ENCODE data around the gene RPTOR. TPM values are rescaled to one million over a fixed set of nuclear protein-coding genes. Genes with fewer than 3 reads are reported as not detected.

RPTOR gene
- polyA plus RNA-seq, 4 donors, result 3.2 to 16.5 (median 10.1) TPM

GRCh38 chr17:80666867-80667266 lies 122.2 kb downstream of the RPTOR start:
- Histone ChIP-seq H3K4me3 (ENCODE audit: low read depth in 1 of 3, low read length in 3 of 3) (no peak overlapping the region), H3K27ac (ENCODE audit: low read depth in 1 of 3, low read length in 2 of 3) (no peak overlapping the region), H3K27me3 (ENCODE audit: control insufficient read depth in 3 of 3, insufficient read depth in 3 of 3, low read length in 3 of 3) (no peaks in the 10 kb centered on the region), H3K4me1 (ENCODE audit: control insufficient read depth in 3 of 3, insufficient read depth in 2 of 3, low read depth in 1 of 3, low read length in 2 of 3) (peaks cover 5 to 12% (median 9%) of the 10 kb centered on the region in 3 donors), H3K36me3 (ENCODE audit: control insufficient read depth in 3 of 3, insufficient read depth in 2 of 3, low read depth in 1 of 3, low read length in 3 of 3) (peaks cover 0 to 5% (median 0%) of the 10 kb centered on the region in 3 donors), H3K9me3 (ENCODE audit: control insufficient read depth in 2 of 2, insufficient read depth in 1 of 2, low read depth in 1 of 2, low read length in 1 of 2) (no peaks in the 10 kb centered on the region)
- FAIRE-seq, result no peak
- 98 to 99% (median 98%) methylated on average over 12 of the region's 12 CpGs for WGBS, 3 donors
- DNase-seq, result no peak

DNA sequence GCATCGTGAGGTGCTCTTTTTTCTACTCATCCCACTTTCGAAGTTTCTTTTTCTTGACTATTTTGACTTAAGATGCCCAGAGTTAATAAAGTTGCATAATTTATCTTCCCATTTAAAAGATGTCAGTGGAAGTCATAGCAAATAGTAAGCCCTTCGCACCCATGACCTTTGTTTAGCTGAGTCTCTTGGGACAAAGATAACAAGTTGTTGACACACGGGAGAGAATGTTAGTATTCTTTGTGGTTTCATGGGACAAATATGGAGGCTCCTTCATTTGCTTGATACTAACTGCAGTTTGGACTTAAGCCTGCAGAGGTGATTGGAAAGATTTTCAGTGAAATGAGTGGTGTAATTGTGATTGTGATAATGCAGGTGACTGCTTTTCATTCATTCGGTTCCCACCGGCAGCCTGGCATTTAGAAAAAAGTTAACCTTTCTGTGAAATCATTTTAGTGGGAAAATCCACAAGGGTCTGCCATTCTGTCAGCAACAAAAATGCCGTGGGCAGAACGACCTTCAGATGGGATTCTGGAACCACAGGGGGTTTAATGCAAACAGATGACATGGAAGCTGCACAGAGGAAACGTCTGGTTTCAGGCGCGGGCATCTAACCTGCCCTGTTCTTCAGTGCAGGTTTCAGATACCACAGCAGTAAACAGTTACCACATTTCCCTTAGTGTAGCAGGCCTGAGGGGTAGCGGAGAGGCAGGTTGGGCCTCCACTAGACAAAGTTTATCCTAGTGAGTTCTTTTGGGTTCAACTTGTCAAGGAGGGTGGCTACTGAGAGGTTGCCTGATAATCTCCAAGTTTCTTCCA lies 123.0 kb downstream of the RPTOR start:
- Histone ChIP-seq H3K27me3 (ENCODE audit: control insufficient read depth in 3 of 3, insufficient read depth in 3 of 3, low read length in 3 of 3) (no peaks in the 10 kb centered on the region), H3K27ac (ENCODE audit: low read depth in 1 of 3, low read length in 2 of 3) (no peak overlapping the region), H3K9me3 (ENCODE audit: control insufficient read depth in 2 of 2, insufficient read depth in 1 of 2, low read depth in 1 of 2, low read length in 1 of 2) (peaks cover 0 to 5% of the 10 kb centered on the region in 2 donors), H3K4me3 (ENCODE audit: low read depth in 1 of 3, low read length in 3 of 3) (no peak overlapping the region), H3K36me3 (ENCODE audit: control insufficient read depth in 3 of 3, insufficient read depth in 2 of 3, low read depth in 1 of 3, low read length in 3 of 3) (peaks cover 0 to 5% (median 0%) of the 10 kb centered on the region in 3 donors), H3K4me1 (ENCODE audit: control insufficient read depth in 3 of 3, insufficient read depth in 2 of 3, low read depth in 1 of 3, low read length in 2 of 3) (peaks cover 5 to 12% (median 9%) of the 10 kb centered on the region in 3 donors)
- peak; percentile 11 to 60 for DNase-seq
- FAIRE-seq, result no peak
- 70 to 79% (median 71%) methylated on average over 12 of the region's 12 CpGs for WGBS, 3 donors

DNA sequence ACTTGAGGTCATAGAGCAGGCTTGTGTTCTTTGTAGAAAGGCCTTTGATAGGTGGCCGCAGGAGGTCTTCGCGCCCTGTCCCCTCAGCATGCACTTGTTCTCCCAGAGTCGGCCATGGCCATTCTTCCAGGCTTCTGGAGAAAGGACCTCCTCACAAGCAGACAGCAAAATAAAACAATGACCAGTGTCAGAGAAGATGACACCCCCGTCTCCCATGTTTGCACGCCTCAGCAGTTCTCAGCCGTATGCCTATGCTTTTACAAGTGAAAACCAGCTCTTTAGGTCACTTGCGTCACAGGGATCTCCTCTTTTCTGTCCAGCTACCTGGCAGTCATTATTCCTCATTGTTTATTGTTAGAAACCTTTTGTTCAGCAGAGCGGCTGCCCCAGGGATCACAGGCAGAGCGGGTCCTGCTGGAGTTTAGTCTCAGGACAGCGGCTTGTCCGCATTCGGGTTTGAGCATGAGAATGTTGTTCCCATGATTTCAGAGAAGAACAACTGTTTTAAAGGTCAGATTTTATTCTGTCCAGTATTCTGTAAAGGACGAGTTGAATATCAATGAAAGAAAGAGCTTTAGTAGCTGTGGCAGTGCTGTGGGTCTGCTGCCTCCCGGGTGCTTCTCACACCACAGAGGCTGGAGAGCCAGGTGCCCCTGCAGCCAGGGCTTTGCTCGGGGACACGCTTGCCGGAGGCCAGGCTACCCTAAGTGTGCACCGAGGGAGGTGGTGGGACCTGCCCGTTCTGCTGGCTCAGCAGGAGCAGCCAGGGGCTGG lies 123.9 kb downstream of the RPTOR start:
- Histone ChIP-seq H3K9me3 (ENCODE audit: control insufficient read depth in 2 of 2, insufficient read depth in 1 of 2, low read depth in 1 of 2, low read length in 1 of 2) (peaks cover 0 to 5% of the 10 kb centered on the region in 2 donors), H3K4me1 (ENCODE audit: control insufficient read depth in 3 of 3, insufficient read depth in 2 of 3, low read depth in 1 of 3, low read length in 2 of 3) (peaks cover 5 to 12% (median 9%) of the 10 kb centered on the region in 3 donors), H3K27ac (ENCODE audit: low read depth in 1 of 3, low read length in 2 of 3) (no peak overlapping the region), H3K27me3 (ENCODE audit: control insufficient read depth in 3 of 3, insufficient read depth in 3 of 3, low read length in 3 of 3) (no peaks in the 10 kb centered on the region), H3K4me3 (ENCODE audit: low read depth in 1 of 3, low read length in 3 of 3) (no peak overlapping the region), H3K36me3 (ENCODE audit: control insufficient read depth in 3 of 3, insufficient read depth in 2 of 3, low read depth in 1 of 3, low read length in 3 of 3) (peaks cover 0 to 5% (median 0%) of the 10 kb centered on the region in 3 donors)
- no peak for DNase-seq
- FAIRE-seq, result no peak
- WGBS, 3 donors, result 89 to 93% (median 92%) methylated on average over 20 of the region's 20 CpGs

DNA sequence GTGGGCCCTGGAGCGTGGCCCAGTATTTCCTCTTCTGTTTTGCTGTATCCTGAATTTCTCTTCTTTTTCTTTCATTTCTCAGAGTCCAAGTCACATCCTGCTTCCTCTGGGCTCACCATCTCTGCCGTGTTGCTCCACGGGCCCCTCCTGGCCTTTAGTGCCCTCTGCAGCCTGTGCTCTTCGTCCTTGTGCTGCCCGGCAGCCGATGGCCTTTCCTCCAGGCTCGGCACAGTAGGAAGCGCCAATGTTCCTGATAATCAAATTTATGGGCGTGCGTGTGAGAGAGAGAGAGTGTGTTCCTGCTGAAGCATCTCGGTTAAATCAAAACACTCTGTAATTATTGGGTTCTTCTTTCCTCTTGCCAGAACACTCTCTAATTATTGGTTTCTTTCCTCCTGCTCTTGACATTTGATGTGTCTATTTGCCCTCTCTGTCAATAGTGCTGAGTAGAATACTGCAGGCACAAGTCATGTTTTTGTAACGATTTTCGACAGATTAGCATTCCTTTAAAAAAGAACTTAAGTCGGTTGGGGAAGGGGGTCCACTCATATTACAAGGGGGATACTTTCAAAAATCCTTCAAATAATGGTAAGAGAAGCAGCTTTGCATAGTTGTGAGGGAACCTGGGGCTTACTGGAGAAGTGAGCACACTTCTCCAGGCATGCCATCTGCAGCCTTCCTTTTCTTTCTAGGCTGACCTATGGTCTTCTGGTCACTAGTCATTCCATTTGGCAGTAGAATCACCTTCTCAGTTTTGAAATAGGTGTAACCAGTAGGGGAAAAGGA lies 126.6 kb downstream of the RPTOR start:
- Histone ChIP-seq H3K27ac (ENCODE audit: low read depth in 1 of 3, low read length in 2 of 3) (peak overlapping the region in 2 of 3 donors; percentile 11 to 24), H3K36me3 (ENCODE audit: control insufficient read depth in 3 of 3, insufficient read depth in 2 of 3, low read depth in 1 of 3, low read length in 3 of 3) (peaks cover 0 to 9% (median 2%) of the 10 kb centered on the region in 3 donors), H3K4me1 (ENCODE audit: control insufficient read depth in 3 of 3, insufficient read depth in 2 of 3, low read depth in 1 of 3, low read length in 2 of 3) (peaks cover 3 to 5% (median 5%) of the 10 kb centered on the region in 3 donors), H3K4me3 (ENCODE audit: low read depth in 1 of 3, low read length in 3 of 3) (no peak overlapping the region), H3K9me3 (ENCODE audit: control insufficient read depth in 2 of 2, insufficient read depth in 1 of 2, low read depth in 1 of 2, low read length in 1 of 2) (peaks cover 0 to 5% of the 10 kb centered on the region in 2 donors), H3K27me3 (ENCODE audit: control insufficient read depth in 3 of 3, insufficient read depth in 3 of 3, low read length in 3 of 3) (no peaks in the 10 kb centered on the region)
- FAIRE-seq (no peak), DNase-seq (peak in 1 of 2 donors; percentile 59)
- WGBS, 3 donors, result 40 to 59% (median 59%) methylated on average over 14 of the region's 14 CpGs

DNA sequence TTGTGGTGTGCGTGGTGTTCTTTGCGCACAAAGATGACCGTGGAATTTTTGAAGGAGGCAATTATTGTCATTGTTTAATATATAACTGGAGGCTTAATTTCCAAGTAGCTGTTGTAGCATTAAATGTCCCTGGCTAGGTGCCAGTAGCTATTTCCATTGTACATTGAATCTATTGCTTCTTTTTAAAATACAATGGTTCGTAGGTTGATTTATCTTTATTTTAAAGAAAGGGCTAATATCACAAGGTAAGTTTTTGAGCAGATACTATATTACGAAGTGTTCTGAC lies 127.1 kb downstream of the RPTOR start:
- no peak for FAIRE-seq
- Histone ChIP-seq H3K27me3 (ENCODE audit: control insufficient read depth in 3 of 3, insufficient read depth in 3 of 3, low read length in 3 of 3) (no peaks in the 10 kb centered on the region), H3K4me1 (ENCODE audit: control insufficient read depth in 3 of 3, insufficient read depth in 2 of 3, low read depth in 1 of 3, low read length in 2 of 3) (peaks cover 4 to 5% (median 5%) of the 10 kb centered on the region in 3 donors), H3K4me3 (ENCODE audit: low read depth in 1 of 3, low read length in 3 of 3) (no peak overlapping the region), H3K9me3 (ENCODE audit: control insufficient read depth in 2 of 2, insufficient read depth in 1 of 2, low read depth in 1 of 2, low read length in 1 of 2) (peaks cover 0 to 5% of the 10 kb centered on the region in 2 donors), H3K36me3 (ENCODE audit: control insufficient read depth in 3 of 3, insufficient read depth in 2 of 3, low read depth in 1 of 3, low read length in 3 of 3) (peaks cover 0 to 9% (median 2%) of the 10 kb centered on the region in 3 donors), H3K27ac (ENCODE audit: low read depth in 1 of 3, low read length in 2 of 3) (peak overlapping the region in 1 of 3 donors; percentile 49)
- DNase-seq, result peak in 1 of 2 donors; percentile 63
- WGBS, 3 donors, result 25 to 63% (median 48%) methylated on average over 5 of the region's 5 CpGs

- DNase-seq (no peak), FAIRE-seq (no peak)
- peaks cover 0 to 6% (median 2%) of the 10 kb centered on the region in 3 donors for H3K36me3 ChIP-seq (ENCODE audit: control insufficient read depth in 3 of 3, insufficient read depth in 2 of 3, low read depth in 1 of 3, low read length in 3 of 3)
- H3K4me1 ChIP-seq (ENCODE audit: control insufficient read depth in 3 of 3, insufficient read depth in 2 of 3, low read depth in 1 of 3, low read length in 2 of 3), result peaks cover 0 to 11% (median 3%) of the 10 kb centered on the region in 3 donors
- no peak overlapping the region for H3K4me3 ChIP-seq (ENCODE audit: low read depth in 1 of 3, low read length in 3 of 3)
- WGBS, 3 donors, result 62 to 87% (median 76%) methylated on average over 14 of the region's 14 CpGs
- H3K9me3 ChIP-seq (ENCODE audit: control insufficient read depth in 2 of 2, insufficient read depth in 1 of 2, low read depth in 1 of 2, low read length in 1 of 2), result peaks cover 0 to 5% of the 10 kb centered on the region in 2 donors
- peak overlapping the region in 1 of 3 donors; percentile 4 for H3K27ac ChIP-seq (ENCODE audit: low read depth in 1 of 3, low read length in 2 of 3)
- H3K27me3 ChIP-seq (ENCODE audit: control insufficient read depth in 3 of 3, insufficient read depth in 3 of 3, low read length in 3 of 3), result no peaks in the 10 kb centered on the region
These were observed 128.7 kb downstream of the RPTOR start for GRCh38 chr17:80673152-80673920.

GRCh38 chr17:80675438-80676095 lies 130.9 kb downstream of the RPTOR start:
- no peak overlapping the region for H3K27ac ChIP-seq (ENCODE audit: low read depth in 1 of 3, low read length in 2 of 3)
- H3K27me3 ChIP-seq (ENCODE audit: control insufficient read depth in 3 of 3, insufficient read depth in 3 of 3, low read length in 3 of 3), result no peaks in the 10 kb centered on the region
- WGBS, 3 donors, result 95 to 96% (median 96%) methylated on average over 19 of the region's 19 CpGs
- peaks cover 0 to 10% (median 2%) of the 10 kb centered on the region in 3 donors for H3K36me3 ChIP-seq (ENCODE audit: control insufficient read depth in 3 of 3, insufficient read depth in 2 of 3, low read depth in 1 of 3, low read length in 3 of 3)
- no peak overlapping the region for H3K4me3 ChIP-seq (ENCODE audit: low read depth in 1 of 3, low read length in 3 of 3)
- H3K9me3 ChIP-seq (ENCODE audit: control insufficient read depth in 2 of 2, insufficient read depth in 1 of 2, low read depth in 1 of 2, low read length in 1 of 2), result peaks cover 0 to 5% of the 10 kb centered on the region in 2 donors
- FAIRE-seq (no peak), DNase-seq (no peak)
- peaks cover 0 to 11% (median 3%) of the 10 kb centered on the region in 3 donors for H3K4me1 ChIP-seq (ENCODE audit: control insufficient read depth in 3 of 3, insufficient read depth in 2 of 3, low read depth in 1 of 3, low read length in 2 of 3)

Measured in small intestine (tissue), 7 donors.